H9 (cell line): Measurements from ENCODE around the gene GNAI1. TPM values are rescaled to one million over a fixed set of nuclear protein-coding genes. Genes with fewer than 3 reads are reported as not detected.
A peak's percentile ranks its signal among the peaks of the same experiment; 100 is the strongest.

Experiments
- DNase-seq: peaks from one replicate; pipeline ENCODE4 v3.0.0-alpha.2; 2017
- H2AFZ ChIP-seq: one replicate; pipeline ENCODE4 v1.6.1; 2013; ENCODE audit warnings: mild to moderate bottlenecking, low read length, control low read depth, moderate library complexity
- H2AK5ac ChIP-seq: 2 replicates; pipeline ENCODE4 v1.6.1; 2013; ENCODE audit warnings: low read length, control low read depth, mixed read lengths; ENCODE audit not compliant: insufficient read length
- H2BK120ac ChIP-seq: one replicate; pipeline ENCODE4 v1.6.1; 2013; ENCODE audit warnings: low read depth, mild to moderate bottlenecking, low read length, control low read depth, inconsistent platforms; ENCODE audit not compliant: poor library complexity, severe bottlenecking
- H2BK12ac ChIP-seq: 2 replicates; pipeline ENCODE4 v1.6.1; 2013; ENCODE audit warnings: low read length, control low read depth, mixed read lengths, low read depth; ENCODE audit not compliant: insufficient read length
- H2BK15ac ChIP-seq: 2 replicates; pipeline ENCODE4 v1.6.1; 2013; ENCODE audit warnings: low read depth, low read length, control low read depth
- H2BK20ac ChIP-seq: one replicate; pipeline ENCODE4 v1.6.1; 2013; ENCODE audit warnings: low read depth, mild to moderate bottlenecking, low read length, control low read depth, inconsistent platforms; ENCODE audit not compliant: poor library complexity, severe bottlenecking
- H2BK5ac ChIP-seq: 2 replicates; pipeline ENCODE4 v1.6.1; 2013; ENCODE audit warnings: low read length, control low read depth, mixed read lengths; ENCODE audit not compliant: insufficient read length
- H3K14ac ChIP-seq: 2 replicates; pipeline ENCODE4 v1.6.1; 2013; ENCODE audit warnings: low read length, control low read depth; ENCODE audit not compliant: insufficient read depth
- H3K18ac ChIP-seq: 2 replicates; pipeline ENCODE4 v1.6.1; 2013; ENCODE audit warnings: low read depth, mild to moderate bottlenecking, mixed read lengths, low read length, control low read depth; ENCODE audit not compliant: insufficient read length
- H3K23ac ChIP-seq: 2 replicates; pipeline ENCODE4 v1.6.1; 2013; ENCODE audit warnings: low read length, control low read depth, mixed read lengths, low read depth; ENCODE audit not compliant: insufficient read length
- H3K23me2 ChIP-seq: 2 replicates; pipeline ENCODE4 v1.6.1; 2013; ENCODE audit warnings: low read depth, mild to moderate bottlenecking, mixed read lengths, low read length, control low read depth; ENCODE audit not compliant: insufficient read length, poor library complexity, severe bottlenecking
- H3K27ac ChIP-seq: 2 replicates; pipeline ENCODE4 v1.5.1; 2013; ENCODE audit warnings: low read length, control low read depth, mixed read lengths, low read depth; ENCODE audit not compliant: insufficient read length
- H3K27me3 ChIP-seq: 2 replicates; pipeline ENCODE4 v1.6.1; 2013; ENCODE audit warnings: low read length, control low read depth, inconsistent platforms; ENCODE audit not compliant: insufficient read depth
- H3K4ac ChIP-seq: 2 replicates; pipeline ENCODE4 v1.6.1; 2013; ENCODE audit warnings: low read depth, mild to moderate bottlenecking, control low read depth, inconsistent platforms, low read length, moderate library complexity
- H3K4me1 ChIP-seq: 2 replicates; pipeline ENCODE4 v1.6.1; 2013; ENCODE audit warnings: low read length, control low read depth, inconsistent platforms; ENCODE audit not compliant: insufficient read depth
- H3K4me2 ChIP-seq: 2 replicates; pipeline ENCODE4 v1.6.1; 2013; ENCODE audit warnings: low read length, control low read depth, mixed read lengths; ENCODE audit not compliant: insufficient read length, insufficient read depth
- H3K56ac ChIP-seq: 2 replicates; pipeline ENCODE4 v1.6.1; 2013; ENCODE audit warnings: low read depth, mild to moderate bottlenecking, mixed read lengths, low read length, control low read depth; ENCODE audit not compliant: insufficient read length
- H3K79me1 ChIP-seq: 2 replicates; pipeline ENCODE4 v1.6.1; 2013; ENCODE audit warnings: low read depth, mild to moderate bottlenecking, moderate library complexity, low read length, control low read depth, inconsistent platforms; ENCODE audit not compliant: insufficient read depth, poor library complexity, severe bottlenecking
- H3K79me2 ChIP-seq: 2 replicates; pipeline ENCODE4 v1.6.1; 2013; ENCODE audit warnings: low read length, control low read depth, inconsistent platforms; ENCODE audit not compliant: insufficient read depth
- H3K9ac ChIP-seq: 2 replicates; pipeline ENCODE4 v1.6.1; 2013; ENCODE audit warnings: low read length, control low read depth, mixed read lengths; ENCODE audit not compliant: insufficient read length; ENCODE audit errors: extremely low read depth
- H3K9me3 ChIP-seq: one replicate; pipeline ENCODE4 v1.6.1; 2013; ENCODE audit warnings: low read depth, low read length, inconsistent platforms; ENCODE audit not compliant: control insufficient read depth
- H3T11ph ChIP-seq: one replicate; pipeline ENCODE4 v1.6.1; 2013; ENCODE audit warnings: mild to moderate bottlenecking, low read length, control low read depth, inconsistent platforms
- H4K20me1 ChIP-seq: one replicate; pipeline ENCODE4 v1.6.1; 2013; ENCODE audit not compliant: control insufficient read depth, insufficient read length, insufficient read depth
- H4K5ac ChIP-seq: 2 replicates; pipeline ENCODE4 v1.6.1; 2013; ENCODE audit warnings: low read depth, mild to moderate bottlenecking, mixed read lengths, low read length, control low read depth; ENCODE audit not compliant: insufficient read length
- H4K8ac ChIP-seq: replicated peaks from 2 replicates; pipeline ENCODE4 v1.6.1; 2013; ENCODE audit warnings: low read length, control low read depth, mixed read lengths, low read depth; ENCODE audit not compliant: insufficient read length
- H4K91ac ChIP-seq: 2 replicates; pipeline ENCODE4 v1.6.1; 2013; ENCODE audit warnings: low read depth, mild to moderate bottlenecking, moderate library complexity, mixed read lengths, low read length, control low read depth; ENCODE audit not compliant: insufficient read length
- H3K27ac Mint-ChIP-seq, 3 experiments: 2 replicates in 2 of 3; 3 replicates in 1 of 3; pipeline ENCODE4 v1.8.0; 2020 to 2021; ENCODE audit warnings: mixed read lengths in 3 of 3, mild to moderate bottlenecking in 1 of 3, moderate library complexity in 1 of 3
- H3K27me3 Mint-ChIP-seq: 2 replicates; pipeline ENCODE4 v1.8.0; 2021; ENCODE audit warnings: low read depth, mild to moderate bottlenecking, moderate library complexity, mixed read lengths
- H3K36me3 Mint-ChIP-seq, 3 experiments: 2 replicates in 2 of 3; 3 replicates in 1 of 3; pipeline ENCODE4 v1.8.0; 2020 to 2021; ENCODE audit warnings: low read depth in 3 of 3, mixed read lengths in 3 of 3; ENCODE audit not compliant: insufficient read depth in 1 of 3
- H3K4me1 Mint-ChIP-seq, 2 experiments: 2 replicates each; pipeline ENCODE4 v1.8.0; 2020; ENCODE audit warnings: mixed read lengths in 2 of 2
- H3K4me3 Mint-ChIP-seq, 2 experiments: 2 replicates in 1 of 2; 3 replicates in 1 of 2; pipeline ENCODE4 v1.8.0; 2020 to 2021; ENCODE audit warnings: mild to moderate bottlenecking in 2 of 2, mixed read lengths in 2 of 2, moderate library complexity in 1 of 2
- H3K9me3 Mint-ChIP-seq, 2 experiments: 2 replicates in 1 of 2; 3 replicates in 1 of 2; pipeline ENCODE4 v1.8.0; 2020; ENCODE audit warnings: mild to moderate bottlenecking in 2 of 2, mixed read lengths in 2 of 2, moderate library complexity in 1 of 2
- CTCF ChIP-seq: fragments of 200-600 bp; sonication (generic); conservative IDR thresholded peaks from 3 replicates; pipeline ENCODE4 v1.8.0; 2021; ENCODE audit warnings: antibody characterized with exemption, mild to moderate bottlenecking
- WGBS: extraction: QIAGEN DNeasy Blood & Tissue Kit; methylation state at CpG from one replicate; pipeline ENCODE4 v1.1.7; 2013; ENCODE audit warnings: missing lambda C conversion rate, low lambda C conversion rate, mixed read lengths; ENCODE audit not compliant: insufficient read length; ENCODE audit errors: extremely low coverage; 5-methylcytosine and 5-hydroxymethylcytosine counted together
- total RNA-seq: library from RNA; stranded (reverse); gene quantifications from 2 replicates; pipeline ENCODE4 v1.2.1, GENCODE V29; 2021

The GNAI1 gene
- total RNA-seq, 1 experiment from 2014 or later: 14.1 TPM

- H3T11ph ChIP-seq: no peak overlapping the region
- Mint-ChIP-seq H3K9me3 (peaks cover 0 to 3% of the 10 kb centered on the region in 2 experiments; a peak in 3 of 5 replicates), H3K27me3 (peaks cover 14% of the 10 kb centered on the region), H3K4me1 (peaks cover 31 to 32% of the 10 kb centered on the region in 2 experiments), H3K27ac (peak overlapping the region in 2 of 3 experiments; percentile 74 to 78; a peak in 3 of 7 replicates), H3K4me3 (peak overlapping the region; percentile 85), H3K36me3 (no peaks in the 10 kb centered on the region; a peak in 1 of 7 replicates)
- H3K14ac ChIP-seq: 0 out of 2 replicates have a peak overlapping the region, but pooled peaks have one; percentile 77
- no peak for TF ChIP-seq CTCF
- no peak overlapping the region for H4K8ac ChIP-seq
- no peak overlapping the region for H4K91ac ChIP-seq
- H3K9ac ChIP-seq: peak overlapping the region; percentile 78
- no peak overlapping the region for H2BK12ac ChIP-seq
- no peaks in the 10 kb centered on the region for H3K9me3 ChIP-seq
- no peak overlapping the region for H3K56ac ChIP-seq
- H2BK5ac ChIP-seq: no peak overlapping the region
- H2BK15ac ChIP-seq: no peak overlapping the region
- H3K79me1 ChIP-seq: peaks cover 2% of the 10 kb centered on the region
- peaks cover 5% of the 10 kb centered on the region for H3K4me1 ChIP-seq
- H3K4me2 ChIP-seq: peak overlapping the region; percentile 90
- peaks cover 12% of the 10 kb centered on the region for H3K23me2 ChIP-seq
- H4K5ac ChIP-seq: no peak overlapping the region
- H2AFZ ChIP-seq: peak overlapping the region; percentile 34
- H2BK20ac ChIP-seq: no peak overlapping the region
- H3K4ac ChIP-seq: no peak overlapping the region
- H3K23ac ChIP-seq: no peak overlapping the region
- peaks cover 1% of the 10 kb centered on the region; the same call in 1 of the 2 replicates for H3K27me3 ChIP-seq
- H4K20me1 ChIP-seq: no peaks in the 10 kb centered on the region
- H3K18ac ChIP-seq: peak overlapping the region; percentile 62
- H2AK5ac ChIP-seq: no peak overlapping the region
- peak; percentile 62 for DNase-seq
- no CpG with 5 or more reads among the region's 12 CpGs for WGBS
- H2BK120ac ChIP-seq: no peak overlapping the region
- no peak overlapping the region for H3K27ac ChIP-seq
- peaks cover 10% of the 10 kb centered on the region; the same call in 1 of the 2 replicates for H3K79me2 ChIP-seq
These were observed 506 bp upstream of the GNAI1 start for GRCh38 chr7:80134115-80134535.
